ENCODE results near the gene ENHO.
"Not testable (repeated sequence)": the region's sequence is repeated elsewhere in the genome, so short reads cannot be mapped to it uniquely, and the experiment has no call there.

The ENHO gene

GRCh38 chr9:34555002-34555348, 32.2 kb upstream of the ENHO start:
- DNase-seq = no peak

- no peak for DNase-seq
Measured at GRCh38 chr9:34554211-34555001, 31.6 kb upstream of the ENHO start.

- DNase-seq = no peak
Measured at GRCh38 chr9:34553511-34554021, 30.8 kb upstream of the ENHO start.

GRCh38 chr9:34552986-34553385, 30.2 kb upstream of the ENHO start:
- no peak for DNase-seq

- DNase-seq = no peak
Measured at GRCh38 chr9:34552606-34552981, 29.8 kb upstream of the ENHO start.

GRCh38 chr9:34551751-34552605, 29.2 kb upstream of the ENHO start:
- no peak for DNase-seq

- no peak for DNase-seq
Measured at GRCh38 chr9:34550681-34551270, 28.0 kb upstream of the ENHO start.

GRCh38 chr9:34550016-34550680, 27.4 kb upstream of the ENHO start:
- DNase-seq = no peak

- DNase-seq = no peak
Measured at GRCh38 chr9:34549407-34549732, 26.6 kb upstream of the ENHO start.

GRCh38 chr9:34547960-34548611, 25.3 kb upstream of the ENHO start:
- DNase-seq = peak; percentile 36

- peak; percentile 62 for DNase-seq
Measured at GRCh38 chr9:34546834-34547827, 24.3 kb upstream of the ENHO start.

GRCh38 chr9:34546102-34546833, 23.5 kb upstream of the ENHO start:
- DNase-seq = no peak

GRCh38 chr9:34545497-34545896, 22.7 kb upstream of the ENHO start:
- no peak for DNase-seq

- DNase-seq = no peak
Measured at GRCh38 chr9:34544035-34544434, 21.2 kb upstream of the ENHO start.

GRCh38 chr9:34541540-34541939, 18.8 kb upstream of the ENHO start:
- no peak for DNase-seq

GRCh38 chr9:34540827-34541226, 18.0 kb upstream of the ENHO start:
- no peak for DNase-seq

GRCh38 chr9:34536685-34537084, 13.9 kb upstream of the ENHO start:
- no peak for DNase-seq

- not testable (repeated sequence) for DNase-seq
Measured at GRCh38 chr9:34532041-34532440, 9.3 kb upstream of the ENHO start.

- DNase-seq = no peak
Measured at GRCh38 chr9:34526026-34526425, 3.2 kb upstream of the ENHO start.

- no peak for DNase-seq
Measured at GRCh38 chr9:34524349-34524748, 1.6 kb upstream of the ENHO start.

Data from stimulated activated CD4-positive, alpha-beta T cell treated with anti-CD3 and anti-CD28 coated beads, Interleukin-4, amount 100 ng/mL, for 24 hours (primary cell).